ENCODE results near the gene ZNF45.
"Not testable (repeated sequence)": the region's sequence is repeated elsewhere in the genome, so short reads cannot be mapped to it uniquely, and the experiment has no call there.

Gene ZNF45

GRCh38 chr19:43872547-43873336, 62.3 kb downstream of the ZNF45 start:
- H3K4me3 ChIP-seq (ENCODE audit: low read depth, low read length), result no peak overlapping the region
- DNase-seq (ENCODE audit: low read depth), result no peak
- TF ChIP-seq CTCF (IDR thresholded peaks at IDR 0.05; ENCODE audit: low read depth, low read length) (no peak), MYC (IDR thresholded peaks at IDR 0.05; ENCODE audit: low read depth, low read length) (no peak), MAX (IDR thresholded peaks at IDR 0.05; ENCODE audit: low read depth, low read length) (no peak), POLR2A (IDR thresholded peaks at IDR 0.05; ENCODE audit: extremely low read depth, insufficient read length) (no peak)

- DNase-seq (ENCODE audit: low read depth); H3K4me3 ChIP-seq (ENCODE audit: low read depth, low read length): not testable (repeated sequence)
Observed at GRCh38 chr19:43866923-43867322, 68.2 kb downstream of the ZNF45 start.

Data from NB4 (cell line).